ENCODE results near the gene PIK3CG. TPM values are rescaled to one million over a fixed set of nuclear protein-coding genes. Genes with fewer than 3 reads are reported as not detected.

PIK3CG gene
- total RNA-seq, 4 donors from 2014 or later, result 6.2 to 34.7 (median 9.7) TPM

GRCh38 chr7:106883456-106884026, 18.5 kb downstream of the PIK3CG start:
- peaks cover 0 to 4% (median 0%) of the 10 kb centered on the region in 3 donors for H3K36me3 ChIP-seq
- DNase-seq, result no peak
- no peak for TF ChIP-seq POLR2A (IDR thresholded peaks at IDR 0.05)
- TF ChIP-seq, protein P1, sequence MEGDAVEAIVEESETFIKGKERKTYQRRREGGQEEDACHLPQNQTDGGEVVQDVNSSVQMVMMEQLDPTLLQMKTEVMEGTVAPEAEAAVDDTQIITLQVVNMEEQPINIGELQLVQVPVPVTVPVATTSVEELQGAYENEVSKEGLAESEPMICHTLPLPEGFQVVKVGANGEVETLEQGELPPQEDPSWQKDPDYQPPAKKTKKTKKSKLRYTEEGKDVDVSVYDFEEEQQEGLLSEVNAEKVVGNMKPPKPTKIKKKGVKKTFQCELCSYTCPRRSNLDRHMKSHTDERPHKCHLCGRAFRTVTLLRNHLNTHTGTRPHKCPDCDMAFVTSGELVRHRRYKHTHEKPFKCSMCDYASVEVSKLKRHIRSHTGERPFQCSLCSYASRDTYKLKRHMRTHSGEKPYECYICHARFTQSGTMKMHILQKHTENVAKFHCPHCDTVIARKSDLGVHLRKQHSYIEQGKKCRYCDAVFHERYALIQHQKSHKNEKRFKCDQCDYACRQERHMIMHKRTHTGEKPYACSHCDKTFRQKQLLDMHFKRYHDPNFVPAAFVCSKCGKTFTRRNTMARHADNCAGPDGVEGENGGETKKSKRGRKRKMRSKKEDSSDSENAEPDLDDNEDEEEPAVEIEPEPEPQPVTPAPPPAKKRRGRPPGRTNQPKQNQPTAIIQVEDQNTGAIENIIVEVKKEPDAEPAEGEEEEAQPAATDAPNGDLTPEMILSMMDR (IDR thresholded peaks at IDR 0.05), result no peak
- H3K4me3 ChIP-seq, result no peak overlapping the region
- H3K4me1 ChIP-seq, result no peaks in the 10 kb centered on the region
- H3K27ac ChIP-seq, result no peak overlapping the region
- H3K27me3 ChIP-seq, result no peaks in the 10 kb centered on the region
- no peaks in the 10 kb centered on the region for H3K9me3 ChIP-seq

GRCh38 chr7:106885652-106886051, 20.6 kb downstream of the PIK3CG start:
- Histone ChIP-seq H3K4me1 (no peaks in the 10 kb centered on the region), H3K36me3 (peaks cover 0 to 4% (median 0%) of the 10 kb centered on the region in 3 donors), H3K4me3 (no peak overlapping the region), H3K27ac (no peak overlapping the region), H3K9me3 (no peaks in the 10 kb centered on the region), H3K27me3 (no peaks in the 10 kb centered on the region)
- DNase-seq, result no peak
- TF ChIP-seq, protein P1 (IDR thresholded peaks at IDR 0.05), result no peak
- TF ChIP-seq POLR2A (IDR thresholded peaks at IDR 0.05), result no peak

- H3K4me1 ChIP-seq, result no peaks in the 10 kb centered on the region
- TF ChIP-seq POLR2A (IDR thresholded peaks at IDR 0.05), result no peak
- TF ChIP-seq, protein P1 (IDR thresholded peaks at IDR 0.05), result no peak
- H3K4me3 ChIP-seq, result no peak overlapping the region
- H3K36me3 ChIP-seq, result peaks cover 0 to 4% (median 0%) of the 10 kb centered on the region in 3 donors
- no peaks in the 10 kb centered on the region for H3K9me3 ChIP-seq
- H3K27me3 ChIP-seq, result no peaks in the 10 kb centered on the region
- no peak for DNase-seq
- H3K27ac ChIP-seq, result no peak overlapping the region
These were observed 22.3 kb downstream of the PIK3CG start for GRCh38 chr7:106887421-106887820.

- no peak overlapping the region for H3K4me3 ChIP-seq
- TF ChIP-seq POLR2A (IDR thresholded peaks at IDR 0.05), result no peak
- TF ChIP-seq, protein P1 (IDR thresholded peaks at IDR 0.05), result no peak
- H3K27me3 ChIP-seq, result no peaks in the 10 kb centered on the region
- H3K9me3 ChIP-seq, result no peaks in the 10 kb centered on the region
- no peak overlapping the region for H3K27ac ChIP-seq
- peaks cover 0 to 2% (median 0%) of the 10 kb centered on the region in 3 donors for H3K36me3 ChIP-seq
- no peaks in the 10 kb centered on the region for H3K4me1 ChIP-seq
- DNase-seq, result no peak
These were observed 23.1 kb downstream of the PIK3CG start for GRCh38 chr7:106888204-106888603.

DNA sequence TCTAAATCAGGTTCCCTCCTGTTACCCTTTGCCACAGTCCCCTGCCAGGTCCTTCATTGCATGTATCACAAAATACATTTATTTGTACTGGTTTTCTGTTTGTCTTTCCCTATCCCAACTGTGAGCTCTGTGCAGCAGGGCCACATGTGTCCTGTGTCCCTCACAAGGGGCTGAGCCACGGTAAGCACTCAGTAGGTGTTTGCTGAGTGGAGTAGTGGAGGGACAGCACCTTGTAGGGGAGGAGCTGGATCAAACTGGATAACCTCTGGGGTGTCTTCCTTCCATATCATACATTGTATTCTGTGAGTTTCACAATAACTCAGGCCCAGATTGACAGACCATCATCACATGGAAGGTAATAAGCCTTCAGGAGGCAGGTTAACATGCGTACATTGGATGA, 25.9 kb downstream of the PIK3CG start:
- H3K27me3 ChIP-seq, result no peaks in the 10 kb centered on the region
- H3K4me1 ChIP-seq, result peaks cover 0 to 9% (median 0%) of the 10 kb centered on the region in 4 donors
- H3K4me3 ChIP-seq, result no peak overlapping the region
- no peak for DNase-seq
- no peak overlapping the region for H3K27ac ChIP-seq
- no peaks in the 10 kb centered on the region for H3K9me3 ChIP-seq
- H3K36me3 ChIP-seq, result no peaks in the 10 kb centered on the region
- TF ChIP-seq, protein P1 (IDR thresholded peaks at IDR 0.05), result no peak
- no peak for TF ChIP-seq POLR2A (IDR thresholded peaks at IDR 0.05)
